ENCODE results near the gene DHRS7C.

Gene DHRS7C

DNA sequence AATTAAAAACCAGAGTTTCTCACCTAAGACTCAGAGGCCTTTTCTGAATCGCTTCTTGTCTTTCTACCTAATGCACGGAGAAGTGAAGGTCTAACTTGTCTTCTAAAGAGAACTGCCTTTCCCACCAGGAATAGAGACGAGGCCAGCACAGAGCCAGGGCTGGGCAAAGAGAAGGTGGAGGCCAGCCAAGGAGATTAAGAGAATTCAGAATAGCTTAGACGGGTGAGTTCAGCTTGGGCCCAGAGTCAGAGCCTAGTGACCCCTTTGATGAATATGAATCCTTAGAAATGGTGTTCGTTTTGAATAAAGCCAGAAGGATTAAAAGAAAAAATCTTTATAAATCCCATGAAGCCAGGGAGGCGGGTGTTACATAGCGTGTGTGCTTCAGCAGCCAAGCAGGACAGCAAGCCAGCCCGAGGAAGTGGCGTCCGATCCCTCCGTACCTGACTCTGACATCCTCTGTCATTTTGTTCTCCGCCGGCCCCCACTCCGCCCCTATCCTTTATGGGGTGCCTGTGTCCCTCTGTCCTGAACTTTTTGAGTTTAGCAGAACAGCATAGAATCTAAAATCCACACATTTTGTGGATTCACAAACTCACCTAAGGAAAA, 23.0 kb upstream of the DHRS7C start:
- H2BK15ac ChIP-seq (ENCODE audit: low read length): no peak overlapping the region
- no peak overlapping the region for H3K4me2 ChIP-seq (ENCODE audit: insufficient read depth, low read length, poor library complexity, severe bottlenecking)
- no peak overlapping the region for H3K18ac ChIP-seq (ENCODE audit: low read length)
- no peak overlapping the region for H4K91ac ChIP-seq (ENCODE audit: low read depth, low read length, poor library complexity)
- peaks cover 0 to 2% of the 10 kb centered on the region in 2 donors for H3K9me3 ChIP-seq (replicated peaks in 1 of 2; ENCODE audit: control insufficient read depth in 2 of 2, insufficient read depth in 1 of 2, low read depth in 1 of 2, low read length in 2 of 2)
- H3K79me1 ChIP-seq (ENCODE audit: low read depth, low read length): no peaks in the 10 kb centered on the region
- no peak overlapping the region for H2BK5ac ChIP-seq (ENCODE audit: low read length)
- H3K4me3 ChIP-seq (ENCODE audit: low read length in 2 of 2): no peak overlapping the region
- no peak overlapping the region for H3K23ac ChIP-seq (ENCODE audit: low read depth, low read length, poor library complexity)
- no peak overlapping the region for H3K27ac ChIP-seq (replicated peaks; ENCODE audit: low read length)
- H3K14ac ChIP-seq (ENCODE audit: low read length): no peak overlapping the region
- no peak for DNase-seq (ENCODE audit: low spot score)
- no peaks in the 10 kb centered on the region for H3K4me1 ChIP-seq (ENCODE audit: control insufficient read depth in 2 of 2, insufficient read depth in 1 of 2, low read depth in 1 of 2, low read length in 2 of 2)
- H4K8ac ChIP-seq (ENCODE audit: low read depth, low read length): no peak overlapping the region
- H2AFZ ChIP-seq (ENCODE audit: low read length): no peak overlapping the region
- WGBS, 2 donors (ENCODE audit: extremely low coverage in 2 of 2, insufficient read length in 2 of 2, insufficient replicate concordance in 1 of 2): no CpG with 5 or more reads among the region's 14 CpGs
- no peak overlapping the region for H2BK12ac ChIP-seq (ENCODE audit: low read length)
- H3K4ac ChIP-seq (ENCODE audit: low read length): no peak overlapping the region
- no peak overlapping the region for H2AK5ac ChIP-seq (ENCODE audit: low read depth, low read length)
- H3K27me3 ChIP-seq (ENCODE audit: control insufficient read depth in 3 of 3, insufficient read depth in 3 of 3, low read depth in 1 of 3, low read length in 3 of 3): no peaks in the 10 kb centered on the region
- H3K9ac ChIP-seq (ENCODE audit: low read depth, low read length, poor library complexity): no peak overlapping the region
- no peak overlapping the region for H2BK120ac ChIP-seq (ENCODE audit: low read depth, low read length)
- H3K36me3 ChIP-seq (replicated peaks in 1 of 2; ENCODE audit: control insufficient read depth in 2 of 2, insufficient read depth in 2 of 2, low read length in 2 of 2): no peaks in the 10 kb centered on the region

- Histone ChIP-seq H4K8ac (ENCODE audit: low read depth, low read length) (no peak overlapping the region), H3K18ac (ENCODE audit: low read length) (no peak overlapping the region), H3K9ac (ENCODE audit: low read depth, low read length, poor library complexity) (no peak overlapping the region), H4K91ac (ENCODE audit: low read depth, low read length, poor library complexity) (no peak overlapping the region), H3K27ac (replicated peaks; ENCODE audit: low read length) (no peak overlapping the region), H3K27me3 (ENCODE audit: control insufficient read depth in 3 of 3, insufficient read depth in 3 of 3, low read depth in 1 of 3, low read length in 3 of 3) (no peaks in the 10 kb centered on the region), H3K4ac (ENCODE audit: low read length) (no peak overlapping the region), H3K14ac (ENCODE audit: low read length) (no peak overlapping the region), H2BK15ac (ENCODE audit: low read length) (no peak overlapping the region), H2AK5ac (ENCODE audit: low read depth, low read length) (no peak overlapping the region), H3K9me3 (replicated peaks in 1 of 2; ENCODE audit: control insufficient read depth in 2 of 2, insufficient read depth in 1 of 2, low read depth in 1 of 2, low read length in 2 of 2) (peaks cover 0 to 2% of the 10 kb centered on the region in 2 donors), H3K4me2 (ENCODE audit: insufficient read depth, low read length, poor library complexity, severe bottlenecking) (no peak overlapping the region), H3K4me3 (ENCODE audit: low read length in 2 of 2) (no peak overlapping the region), H3K79me1 (ENCODE audit: low read depth, low read length) (no peaks in the 10 kb centered on the region), H3K4me1 (ENCODE audit: control insufficient read depth in 2 of 2, insufficient read depth in 1 of 2, low read depth in 1 of 2, low read length in 2 of 2) (no peaks in the 10 kb centered on the region), H3K23ac (ENCODE audit: low read depth, low read length, poor library complexity) (no peak overlapping the region), H3K36me3 (replicated peaks in 1 of 2; ENCODE audit: control insufficient read depth in 2 of 2, insufficient read depth in 2 of 2, low read length in 2 of 2) (no peaks in the 10 kb centered on the region), H2BK5ac (ENCODE audit: low read length) (no peak overlapping the region), H2BK12ac (ENCODE audit: low read length) (no peak overlapping the region), H2AFZ (ENCODE audit: low read length) (no peak overlapping the region), H2BK120ac (ENCODE audit: low read depth, low read length) (no peak overlapping the region)
- WGBS, 2 donors (ENCODE audit: extremely low coverage in 2 of 2, insufficient read length in 2 of 2, insufficient replicate concordance in 1 of 2): no CpG with 5 or more reads among the region's 9 CpGs
- DNase-seq (ENCODE audit: low spot score): no peak
Measured at GRCh38 chr17:9813166-9813565, 21.8 kb upstream of the DHRS7C start.

- H3K36me3 ChIP-seq (replicated peaks in 1 of 2; ENCODE audit: control insufficient read depth in 2 of 2, insufficient read depth in 2 of 2, low read length in 2 of 2): no peaks in the 10 kb centered on the region
- no peak overlapping the region for H4K91ac ChIP-seq (ENCODE audit: low read depth, low read length, poor library complexity)
- H2AFZ ChIP-seq (ENCODE audit: low read length): no peak overlapping the region
- no peaks in the 10 kb centered on the region for H3K27me3 ChIP-seq (ENCODE audit: control insufficient read depth in 3 of 3, insufficient read depth in 3 of 3, low read depth in 1 of 3, low read length in 3 of 3)
- H2BK120ac ChIP-seq (ENCODE audit: low read depth, low read length): no peak overlapping the region
- H4K8ac ChIP-seq (ENCODE audit: low read depth, low read length): no peak overlapping the region
- H3K4ac ChIP-seq (ENCODE audit: low read length): no peak overlapping the region
- H3K14ac ChIP-seq (ENCODE audit: low read length): no peak overlapping the region
- H2AK5ac ChIP-seq (ENCODE audit: low read depth, low read length): no peak overlapping the region
- no peak overlapping the region for H3K27ac ChIP-seq (replicated peaks; ENCODE audit: low read length)
- H3K18ac ChIP-seq (ENCODE audit: low read length): no peak overlapping the region
- no peak overlapping the region for H2BK15ac ChIP-seq (ENCODE audit: low read length)
- H3K23ac ChIP-seq (ENCODE audit: low read depth, low read length, poor library complexity): no peak overlapping the region
- no peak overlapping the region for H3K4me2 ChIP-seq (ENCODE audit: insufficient read depth, low read length, poor library complexity, severe bottlenecking)
- no peak overlapping the region for H3K4me3 ChIP-seq (ENCODE audit: low read length in 2 of 2)
- no peak for DNase-seq (ENCODE audit: low spot score)
- no peak overlapping the region for H3K9ac ChIP-seq (ENCODE audit: low read depth, low read length, poor library complexity)
- H3K9me3 ChIP-seq (replicated peaks in 1 of 2; ENCODE audit: control insufficient read depth in 2 of 2, insufficient read depth in 1 of 2, low read depth in 1 of 2, low read length in 2 of 2): peaks cover 0 to 2% of the 10 kb centered on the region in 2 donors
- no peak overlapping the region for H2BK5ac ChIP-seq (ENCODE audit: low read length)
- no peak overlapping the region for H2BK12ac ChIP-seq (ENCODE audit: low read length)
- no CpG with 5 or more reads among the region's 11 CpGs for WGBS, 2 donors (ENCODE audit: extremely low coverage in 2 of 2, insufficient read length in 2 of 2, insufficient replicate concordance in 1 of 2)
- no peaks in the 10 kb centered on the region for H3K4me1 ChIP-seq (ENCODE audit: control insufficient read depth in 2 of 2, insufficient read depth in 1 of 2, low read depth in 1 of 2, low read length in 2 of 2)
- no peaks in the 10 kb centered on the region for H3K79me1 ChIP-seq (ENCODE audit: low read depth, low read length)
Measured at GRCh38 chr17:9811537-9811936, 20.1 kb upstream of the DHRS7C start.

DNA sequence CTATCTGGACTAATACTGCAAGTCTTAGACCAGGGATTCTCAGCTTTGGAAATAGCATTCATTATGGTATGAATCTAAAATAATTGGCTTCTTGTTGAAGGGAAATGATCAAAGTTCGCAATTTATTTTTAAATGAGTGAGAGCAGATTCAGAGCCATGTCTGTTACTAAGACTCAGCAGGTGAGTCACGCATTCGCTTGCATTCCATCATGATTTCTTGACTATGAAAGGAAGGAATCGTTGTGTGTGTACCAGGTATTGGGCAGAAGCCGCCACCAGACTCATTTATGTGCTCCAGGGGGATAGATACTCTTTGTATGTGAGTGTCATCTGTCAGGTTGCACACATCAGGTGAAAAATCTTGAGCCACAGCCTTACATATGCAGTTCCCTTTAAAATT, 19.7 kb upstream of the DHRS7C start:
- Histone ChIP-seq H3K9ac (ENCODE audit: low read depth, low read length, poor library complexity) (no peak overlapping the region), H2BK15ac (ENCODE audit: low read length) (no peak overlapping the region)
- WGBS, 2 donors (ENCODE audit: extremely low coverage in 2 of 2, insufficient read length in 2 of 2, insufficient replicate concordance in 1 of 2): no CpG with 5 or more reads among the region's 5 CpGs

More for the DNA sequence above, 19.7 kb upstream of the DHRS7C start:
- Histone ChIP-seq H3K4ac (ENCODE audit: low read length) (no peak overlapping the region), H3K4me2 (ENCODE audit: insufficient read depth, low read length, poor library complexity, severe bottlenecking) (no peak overlapping the region), H3K79me1 (ENCODE audit: low read depth, low read length) (no peaks in the 10 kb centered on the region), H2AK5ac (ENCODE audit: low read depth, low read length) (no peak overlapping the region), H2AFZ (ENCODE audit: low read length) (no peak overlapping the region), H3K14ac (ENCODE audit: low read length) (no peak overlapping the region), H4K8ac (ENCODE audit: low read depth, low read length) (no peak overlapping the region), H3K4me3 (ENCODE audit: low read length in 2 of 2) (no peak overlapping the region), H2BK120ac (ENCODE audit: low read depth, low read length) (no peak overlapping the region), H3K27ac (replicated peaks; ENCODE audit: low read length) (no peak overlapping the region), H2BK5ac (ENCODE audit: low read length) (no peak overlapping the region), H3K18ac (ENCODE audit: low read length) (no peak overlapping the region), H3K4me1 (ENCODE audit: control insufficient read depth in 2 of 2, insufficient read depth in 1 of 2, low read depth in 1 of 2, low read length in 2 of 2) (no peaks in the 10 kb centered on the region), H3K23ac (ENCODE audit: low read depth, low read length, poor library complexity) (no peak overlapping the region), H3K36me3 (replicated peaks in 1 of 2; ENCODE audit: control insufficient read depth in 2 of 2, insufficient read depth in 2 of 2, low read length in 2 of 2) (no peaks in the 10 kb centered on the region), H3K27me3 (ENCODE audit: control insufficient read depth in 3 of 3, insufficient read depth in 3 of 3, low read depth in 1 of 3, low read length in 3 of 3) (no peaks in the 10 kb centered on the region), H3K9me3 (replicated peaks in 1 of 2; ENCODE audit: control insufficient read depth in 2 of 2, insufficient read depth in 1 of 2, low read depth in 1 of 2, low read length in 2 of 2) (no peaks in the 10 kb centered on the region), H4K91ac (ENCODE audit: low read depth, low read length, poor library complexity) (no peak overlapping the region), H2BK12ac (ENCODE audit: low read length) (no peak overlapping the region)
- DNase-seq (ENCODE audit: low spot score): no peak

All from neuronal stem cell (in vitro differentiated cells).